ENCODE data around the gene CSRNP2.

DNA sequence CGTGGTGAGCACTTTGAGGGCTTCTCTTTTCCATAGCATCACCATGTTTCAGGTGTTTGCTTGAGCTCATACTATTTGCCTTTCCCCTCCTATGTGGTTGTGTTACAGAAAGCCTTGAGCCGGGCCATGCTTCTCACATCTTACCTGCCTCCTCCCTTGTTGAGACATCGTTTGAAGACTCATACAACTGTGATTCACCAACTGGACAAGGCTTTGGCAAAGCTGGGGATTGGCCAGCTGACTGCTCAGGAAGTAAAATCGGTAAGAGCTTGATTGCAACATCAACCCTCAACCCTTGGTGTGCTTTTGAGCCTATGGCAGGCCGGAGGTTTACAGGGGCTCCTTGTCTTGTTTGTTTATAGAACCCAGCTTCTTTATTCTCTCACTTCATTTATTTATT lies 27.2 kb downstream of the CSRNP2 start:
- no peak for TF ChIP-seq CTCF (CRISPR knock-in tag; IDR thresholded peaks at IDR 0.05)
- TF ChIP-seq ZNF724P (CRISPR knock-in tag; IDR thresholded peaks at IDR 0.05; ENCODE audit: borderline replicate concordance), result no peak
- no peak for TF ChIP-seq TCF7L2 (IDR thresholded peaks at IDR 0.05; ENCODE audit: low read depth, low read length)
- no peak for TF ChIP-seq HNRNPUL1 (IDR thresholded peaks at IDR 0.05; ENCODE audit: low read depth, low read length)
- TF ChIP-seq POLR2A (IDR thresholded peaks at IDR 0.05; ENCODE audit: insufficient read depth in 1 of 2, low read depth in 2 of 2, low read length in 2 of 2), result no peak
- TF ChIP-seq HOXA5 (CRISPR knock-in tag; IDR thresholded peaks at IDR 0.05), result no peak
- no peak for TF ChIP-seq POLR2AphosphoS5 (IDR thresholded peaks at IDR 0.05; ENCODE audit: low read depth, low read length)

All from HepG2 (cell line).